ENCODE data around the gene LHX4. TPM values are rescaled to one million over a fixed set of nuclear protein-coding genes. Genes with fewer than 3 reads are reported as not detected.

The LHX4 gene
- total and polyA plus RNA-seq, 2 of the 13 experiments (the other 11 are each of a cell fraction or from before 2014, with no cell fraction given) = 0.03 to 0.07 TPM

- Histone ChIP-seq H3K9ac (ENCODE audit: insufficient read depth, low read depth, low read length) (no peak overlapping the region), H3K9me3 (ENCODE audit: low read length) (no peaks in the 10 kb centered on the region), H3K27ac (ENCODE audit: extremely low read length, insufficient read depth, low read length) (no peak overlapping the region), H4K20me1 (ENCODE audit: insufficient read depth, low read length) (no peaks in the 10 kb centered on the region; the same call in 1 of the 2 replicates), H3K4me3 (replicated peaks in 1 of 3; ENCODE audit: insufficient read depth in 1 of 3, low read depth in 2 of 3, low read length in 3 of 3) (peak overlapping the region in 1 of 3 experiments; percentile 18; a peak in 2 of 6 replicates), H3K4me2 (ENCODE audit: low read depth, low read length) (peak overlapping the region; percentile 52), H3K79me2 (ENCODE audit: insufficient read depth, low read length) (no peaks in the 10 kb centered on the region), H2AFZ (ENCODE audit: low read length) (no peak overlapping the region), H3K36me3 (replicated peaks in 1 of 2; ENCODE audit: control insufficient read depth in 1 of 2, insufficient read depth in 2 of 2, low read length in 2 of 2) (peaks cover 0 to 11% of the 10 kb centered on the region in 2 experiments; a peak in 2 of 5 replicates), H3K4me1 (ENCODE audit: insufficient read depth, low read length) (peaks cover 36% of the 10 kb centered on the region), H3K27me3 (ENCODE audit: control insufficient read depth in 1 of 2, insufficient read depth in 2 of 2, low read length in 2 of 2) (no peaks in the 10 kb centered on the region)
- intact Hi-C loops (cut with micrococcal nuclease; ENCODE audit: unreplicated experiment) = loop anchor here (1.0 kb wide), 1 partner anchor 21 kb away; no protein-coding TSS in a partner anchor
- ChIA-PET CTCF (ENCODE audit: low intra/inter-chr PET ratio, low total read pairs) (no interaction called here), POLR2A (no interaction called here)
- BruUV-seq (replicated peaks) = no TSS peak
- in situ Hi-C loops (cut with HindIII; ENCODE audit: extremely low pct_ligation_motif_present, low pct_unique_long_range_greater_than_20kb) = no loop called here
- WGBS (ENCODE audit: low lambda C conversion rate) = 24% methylated on average over 8 of the region's 8 CpGs
- ATAC-seq (peak; percentile 75), DNase-seq (ENCODE audit: low spot score) (peak; percentile 30), FAIRE-seq (peak; percentile 50)
- peak; percentile 49 for TF ChIP-seq SKIL (CRISPR knock-in tag; IDR thresholded peaks at IDR 0.05; ENCODE audit: borderline replicate concordance)
- no peak for TF ChIP-seq GABPB1 (CRISPR knock-in tag; IDR thresholded peaks at IDR 0.05)
- peak; percentile 46; the same call in 1 of the 2 replicates for TF ChIP-seq SP5 (CRISPR knock-in tag; IDR thresholded peaks at IDR 0.05; ENCODE audit: borderline replicate concordance, low read depth)
- no peak for TF ChIP-seq ZNF740 (CRISPR knock-in tag; IDR thresholded peaks at IDR 0.05)
- 0 out of 2 replicates have a peak, but pooled peaks have one; percentile 3 for TF ChIP-seq SAP130 (CRISPR knock-in tag; IDR thresholded peaks at IDR 0.05; ENCODE audit: low read depth)
- TF ChIP-seq SKI (IDR thresholded peaks at IDR 0.05; ENCODE audit: partially characterized antibody) = peak; percentile 98
- no peak for TF ChIP-seq SNAI1 (CRISPR knock-in tag; IDR thresholded peaks at IDR 0.05; ENCODE audit: borderline replicate concordance)
- no peak for TF ChIP-seq ZNF644 (CRISPR knock-in tag; IDR thresholded peaks at IDR 0.05; ENCODE audit: low read depth)
- TF ChIP-seq RXRB (CRISPR knock-in tag; IDR thresholded peaks at IDR 0.05; ENCODE audit: borderline replicate concordance) = peak; percentile 72; the same call in 1 of the 2 replicates
- no peak for TF ChIP-seq CENPT (CRISPR knock-in tag; IDR thresholded peaks at IDR 0.05; ENCODE audit: low read depth)
- TF ChIP-seq KIAA2018 (CRISPR knock-in tag; IDR thresholded peaks at IDR 0.05; ENCODE audit: borderline replicate concordance) = no peak
- TF ChIP-seq WIZ (CRISPR knock-in tag; IDR thresholded peaks at IDR 0.05) = no peak
- TF ChIP-seq KAT7 (CRISPR knock-in tag; IDR thresholded peaks at IDR 0.05; ENCODE audit: borderline replicate concordance) = no peak
- TF ChIP-seq ZFP1 (CRISPR knock-in tag; IDR thresholded peaks at IDR 0.05) = no peak
These were observed 40.6 kb downstream of the LHX4 start for GRCh38 chr1:180270530-180271271.
